Stimulated activated naive CD8-positive, alpha-beta T cell treated with anti-CD3 and anti-CD28 coated beads, Interleukin-15, Interleukin-2, amounts not matched to agents 100 ng/mL and 50 ng/mL, for 24 hours (primary cell): ENCODE results near the gene THBS2.
"Not testable (repeated sequence)": the region's sequence is repeated elsewhere in the genome, so short reads cannot be mapped to it uniquely, and the experiment has no call there.

ENCODE experiments used
- H3K27ac Mint-ChIP-seq: one replicate; pipeline ENCODE4 v1.8.0; 2021; ENCODE audit warnings: mild to moderate bottlenecking, mixed read lengths
- H3K27me3 Mint-ChIP-seq: one replicate; pipeline ENCODE4 v1.8.0; 2021; ENCODE audit warnings: mixed read lengths
- H3K36me3 Mint-ChIP-seq: one replicate; pipeline ENCODE4 v1.8.0; 2021; ENCODE audit warnings: low read depth, mixed read lengths
- H3K4me1 Mint-ChIP-seq: one replicate; pipeline ENCODE4 v1.8.0; 2021; ENCODE audit warnings: low read depth, mixed read lengths
- H3K4me3 Mint-ChIP-seq: one replicate; pipeline ENCODE4 v1.8.0; 2021; ENCODE audit warnings: mild to moderate bottlenecking, mixed read lengths
- H3K9me3 Mint-ChIP-seq: one replicate; pipeline ENCODE4 v1.8.0; 2021; ENCODE audit warnings: mixed read lengths

The THBS2 gene

GRCh38 chr6:169265486-169266131, 12.0 kb upstream of the THBS2 start:
- H3K4me1 Mint-ChIP-seq: no peaks in the 10 kb centered on the region
- no peaks in the 10 kb centered on the region for H3K36me3 Mint-ChIP-seq
- no peak overlapping the region for H3K4me3 Mint-ChIP-seq
- H3K27me3 Mint-ChIP-seq: no peaks in the 10 kb centered on the region
- no peaks in the 10 kb centered on the region for H3K9me3 Mint-ChIP-seq
- H3K27ac Mint-ChIP-seq: no peak overlapping the region

- no peaks in the 10 kb centered on the region for H3K4me1 Mint-ChIP-seq
- no peak overlapping the region for H3K4me3 Mint-ChIP-seq
- H3K27ac Mint-ChIP-seq: no peak overlapping the region
- H3K27me3 Mint-ChIP-seq: no peaks in the 10 kb centered on the region
- H3K36me3 Mint-ChIP-seq: no peaks in the 10 kb centered on the region
- H3K9me3 Mint-ChIP-seq: no peaks in the 10 kb centered on the region
Measured at GRCh38 chr6:169263836-169264608, 10.4 kb upstream of the THBS2 start.

- no peaks in the 10 kb centered on the region for H3K9me3 Mint-ChIP-seq
- no peak overlapping the region for H3K27ac Mint-ChIP-seq
- no peaks in the 10 kb centered on the region for H3K27me3 Mint-ChIP-seq
- no peaks in the 10 kb centered on the region for H3K36me3 Mint-ChIP-seq
- no peaks in the 10 kb centered on the region for H3K4me1 Mint-ChIP-seq
- H3K4me3 Mint-ChIP-seq: no peak overlapping the region
Measured at GRCh38 chr6:169263374-169263773, 9.7 kb upstream of the THBS2 start.

- H3K27me3 Mint-ChIP-seq, H3K36me3 Mint-ChIP-seq, H3K4me1 Mint-ChIP-seq, H3K9me3 Mint-ChIP-seq, H3K27ac Mint-ChIP-seq, H3K4me3 Mint-ChIP-seq: not testable (repeated sequence)
Measured at GRCh38 chr6:169262602-169263001, 9.0 kb upstream of the THBS2 start.

GRCh38 chr6:169256518-169256917, 2.9 kb upstream of the THBS2 start:
- no peak overlapping the region for H3K27ac Mint-ChIP-seq
- H3K4me3 Mint-ChIP-seq: no peak overlapping the region
- no peaks in the 10 kb centered on the region for H3K9me3 Mint-ChIP-seq
- peaks cover 51% of the 10 kb centered on the region for H3K27me3 Mint-ChIP-seq
- H3K4me1 Mint-ChIP-seq: peaks cover 17% of the 10 kb centered on the region
- no peaks in the 10 kb centered on the region for H3K36me3 Mint-ChIP-seq

GRCh38 chr6:169256061-169256460, 2.4 kb upstream of the THBS2 start:
- Mint-ChIP-seq H3K27ac (no peak overlapping the region), H3K4me1 (peaks cover 17% of the 10 kb centered on the region)

GRCh38 chr6:169255643-169256042, 2.0 kb upstream of the THBS2 start:
- Mint-ChIP-seq H3K27ac (no peak overlapping the region), H3K27me3 (peaks cover 60% of the 10 kb centered on the region), H3K36me3 (no peaks in the 10 kb centered on the region), H3K9me3 (no peaks in the 10 kb centered on the region), H3K4me1 (peaks cover 17% of the 10 kb centered on the region), H3K4me3 (no peak overlapping the region)

More at GRCh38 chr6:169256061-169256460, 2.4 kb upstream of the THBS2 start:
- H3K36me3 Mint-ChIP-seq: no peaks in the 10 kb centered on the region
- no peaks in the 10 kb centered on the region for H3K9me3 Mint-ChIP-seq
- peaks cover 55% of the 10 kb centered on the region for H3K27me3 Mint-ChIP-seq
- no peak overlapping the region for H3K4me3 Mint-ChIP-seq

GRCh38 chr6:169254456-169255316, 1.0 kb upstream of the THBS2 start:
- Mint-ChIP-seq H3K36me3 (no peaks in the 10 kb centered on the region), H3K27ac (no peak overlapping the region), H3K9me3 (no peaks in the 10 kb centered on the region), H3K4me1 (peaks cover 17% of the 10 kb centered on the region), H3K27me3 (peaks cover 66% of the 10 kb centered on the region), H3K4me3 (no peak overlapping the region)

- Mint-ChIP-seq H3K4me1 (peaks cover 17% of the 10 kb centered on the region), H3K27ac (no peak overlapping the region), H3K4me3 (no peak overlapping the region), H3K27me3 (peaks cover 66% of the 10 kb centered on the region), H3K9me3 (peaks cover 4% of the 10 kb centered on the region), H3K36me3 (no peaks in the 10 kb centered on the region)
Measured at GRCh38 chr6:169252505-169253189, 999 bp downstream of the THBS2 start.

- peaks cover 10% of the 10 kb centered on the region for H3K9me3 Mint-ChIP-seq
- peaks cover 17% of the 10 kb centered on the region for H3K4me1 Mint-ChIP-seq
- no peak overlapping the region for H3K4me3 Mint-ChIP-seq
- no peaks in the 10 kb centered on the region for H3K36me3 Mint-ChIP-seq
- peaks cover 60% of the 10 kb centered on the region for H3K27me3 Mint-ChIP-seq
- no peak overlapping the region for H3K27ac Mint-ChIP-seq
Measured at GRCh38 chr6:169251822-169252504, 1.7 kb downstream of the THBS2 start.

- H3K9me3 Mint-ChIP-seq: peaks cover 10% of the 10 kb centered on the region
- H3K4me3 Mint-ChIP-seq: no peak overlapping the region
- peaks cover 59% of the 10 kb centered on the region for H3K27me3 Mint-ChIP-seq
- H3K4me1 Mint-ChIP-seq: peaks cover 17% of the 10 kb centered on the region
- no peaks in the 10 kb centered on the region for H3K36me3 Mint-ChIP-seq
- no peak overlapping the region for H3K27ac Mint-ChIP-seq
Measured at GRCh38 chr6:169251371-169251802, 2.3 kb downstream of the THBS2 start.

- no peak overlapping the region for H3K4me3 Mint-ChIP-seq
- no peaks in the 10 kb centered on the region for H3K36me3 Mint-ChIP-seq
- H3K9me3 Mint-ChIP-seq: peaks cover 10% of the 10 kb centered on the region
- H3K27me3 Mint-ChIP-seq: peaks cover 51% of the 10 kb centered on the region
- no peak overlapping the region for H3K27ac Mint-ChIP-seq
- peaks cover 17% of the 10 kb centered on the region for H3K4me1 Mint-ChIP-seq
Measured at GRCh38 chr6:169250660-169251059, 3.0 kb downstream of the THBS2 start.

- H3K4me3 Mint-ChIP-seq: no peak overlapping the region
- no peaks in the 10 kb centered on the region for H3K36me3 Mint-ChIP-seq
- no peak overlapping the region for H3K27ac Mint-ChIP-seq
- peaks cover 39% of the 10 kb centered on the region for H3K27me3 Mint-ChIP-seq
- H3K4me1 Mint-ChIP-seq: peaks cover 17% of the 10 kb centered on the region
- peaks cover 10% of the 10 kb centered on the region for H3K9me3 Mint-ChIP-seq
Measured at GRCh38 chr6:169249057-169249456, 4.6 kb downstream of the THBS2 start.

- Mint-ChIP-seq H3K27me3 (peaks cover 34% of the 10 kb centered on the region), H3K4me1 (peaks cover 13% of the 10 kb centered on the region), H3K4me3 (no peak overlapping the region), H3K27ac (no peak overlapping the region), H3K9me3 (peaks cover 10% of the 10 kb centered on the region), H3K36me3 (no peaks in the 10 kb centered on the region)
Measured at GRCh38 chr6:169248521-169248971, 5.1 kb downstream of the THBS2 start.
